T-helper 1 cell treated with Interleukin-12 subunit alpha and Interleukin-12 subunit beta and Interleukin-4 antibody, amounts not matched to agents 30 μg/mL and 1 μg/mL, for 36 hours (primary cell): Measurements from ENCODE around the gene CFAP92.

Experiments used
- H3K27ac Mint-ChIP-seq: one replicate; pipeline ENCODE4 v1.8.0; 2021; ENCODE audit warnings: mild to moderate bottlenecking, mixed read lengths
- H3K27me3 Mint-ChIP-seq: one replicate; pipeline ENCODE4 v1.8.0; 2021; ENCODE audit warnings: low read depth, mixed read lengths
- H3K36me3 Mint-ChIP-seq: one replicate; pipeline ENCODE4 v1.8.0; 2021; ENCODE audit warnings: low read depth, mixed read lengths
- H3K4me1 Mint-ChIP-seq: one replicate; pipeline ENCODE4 v1.8.0; 2021; ENCODE audit warnings: low read depth, mixed read lengths
- H3K4me3 Mint-ChIP-seq: one replicate; pipeline ENCODE4 v1.8.0; 2021; ENCODE audit warnings: mild to moderate bottlenecking, moderate library complexity, mixed read lengths
- H3K9me3 Mint-ChIP-seq: one replicate; pipeline ENCODE4 v1.8.0; 2021; ENCODE audit warnings: mixed read lengths

The CFAP92 gene

GRCh38 chr3:129032716-129033115 is 38.8 kb upstream of the CFAP92 start:
- Mint-ChIP-seq H3K4me1 (peaks cover 1% of the 10 kb centered on the region), H3K9me3 (no peaks in the 10 kb centered on the region), H3K4me3 (no peak overlapping the region), H3K27me3 (no peaks in the 10 kb centered on the region), H3K36me3 (no peaks in the 10 kb centered on the region), H3K27ac (no peak overlapping the region)

- H3K4me1 Mint-ChIP-seq, result peaks cover 4% of the 10 kb centered on the region
- H3K4me3 Mint-ChIP-seq, result no peak overlapping the region
- H3K27ac Mint-ChIP-seq, result no peak overlapping the region
- no peaks in the 10 kb centered on the region for H3K36me3 Mint-ChIP-seq
- no peaks in the 10 kb centered on the region for H3K27me3 Mint-ChIP-seq
- no peaks in the 10 kb centered on the region for H3K9me3 Mint-ChIP-seq
Measured at GRCh38 chr3:129031476-129032215, 37.8 kb upstream of the CFAP92 start.

- H3K36me3 Mint-ChIP-seq, result no peaks in the 10 kb centered on the region
- no peak overlapping the region for H3K4me3 Mint-ChIP-seq
- H3K4me1 Mint-ChIP-seq, result peaks cover 8% of the 10 kb centered on the region
- H3K9me3 Mint-ChIP-seq, result no peaks in the 10 kb centered on the region
- H3K27me3 Mint-ChIP-seq, result no peaks in the 10 kb centered on the region
- H3K27ac Mint-ChIP-seq, result no peak overlapping the region
Measured at GRCh38 chr3:129030611-129031010, 36.7 kb upstream of the CFAP92 start.

- Mint-ChIP-seq H3K27ac (no peak overlapping the region), H3K9me3 (no peaks in the 10 kb centered on the region), H3K4me1 (peaks cover 8% of the 10 kb centered on the region), H3K4me3 (peak overlapping the region; percentile 25), H3K36me3 (no peaks in the 10 kb centered on the region), H3K27me3 (peaks cover 5% of the 10 kb centered on the region)
Measured at GRCh38 chr3:129028866-129029265, 35.0 kb upstream of the CFAP92 start.

- Mint-ChIP-seq H3K4me3 (no peak overlapping the region), H3K9me3 (no peaks in the 10 kb centered on the region), H3K27me3 (peaks cover 5% of the 10 kb centered on the region), H3K4me1 (peaks cover 8% of the 10 kb centered on the region), H3K36me3 (no peaks in the 10 kb centered on the region), H3K27ac (no peak overlapping the region)
Measured at GRCh38 chr3:129027544-129027880, 33.6 kb upstream of the CFAP92 start.

- Mint-ChIP-seq H3K27ac (peak overlapping the region; percentile 90), H3K36me3 (no peaks in the 10 kb centered on the region), H3K4me3 (peak overlapping the region; percentile 79), H3K27me3 (peaks cover 5% of the 10 kb centered on the region), H3K4me1 (peaks cover 8% of the 10 kb centered on the region), H3K9me3 (no peaks in the 10 kb centered on the region)
Measured at GRCh38 chr3:129026728-129027543, 33.1 kb upstream of the CFAP92 start.

- H3K36me3 Mint-ChIP-seq, result no peaks in the 10 kb centered on the region
- H3K4me1 Mint-ChIP-seq, result peaks cover 8% of the 10 kb centered on the region
- peak overlapping the region; percentile 22 for H3K27ac Mint-ChIP-seq
- H3K9me3 Mint-ChIP-seq, result no peaks in the 10 kb centered on the region
- H3K4me3 Mint-ChIP-seq, result peak overlapping the region; percentile 79
- H3K27me3 Mint-ChIP-seq, result peaks cover 5% of the 10 kb centered on the region
Measured at GRCh38 chr3:129025691-129026435, 32.0 kb upstream of the CFAP92 start.

- Mint-ChIP-seq H3K4me3 (no peak overlapping the region), H3K36me3 (no peaks in the 10 kb centered on the region), H3K4me1 (peaks cover 7% of the 10 kb centered on the region), H3K27me3 (peaks cover 5% of the 10 kb centered on the region), H3K9me3 (no peaks in the 10 kb centered on the region), H3K27ac (peak overlapping the region; percentile 17)
Measured at GRCh38 chr3:129025108-129025507, 31.2 kb upstream of the CFAP92 start.

GRCh38 chr3:129023909-129024308 is 30.0 kb upstream of the CFAP92 start:
- Mint-ChIP-seq H3K4me3 (no peak overlapping the region), H3K27me3 (peaks cover 5% of the 10 kb centered on the region), H3K27ac (no peak overlapping the region), H3K36me3 (no peaks in the 10 kb centered on the region), H3K4me1 (peaks cover 7% of the 10 kb centered on the region), H3K9me3 (no peaks in the 10 kb centered on the region)

GRCh38 chr3:129023008-129023358 is 29.1 kb upstream of the CFAP92 start:
- Mint-ChIP-seq H3K9me3 (no peaks in the 10 kb centered on the region), H3K36me3 (no peaks in the 10 kb centered on the region), H3K27ac (no peak overlapping the region), H3K4me1 (peaks cover 7% of the 10 kb centered on the region), H3K27me3 (peaks cover 5% of the 10 kb centered on the region), H3K4me3 (no peak overlapping the region)

- no peaks in the 10 kb centered on the region for H3K36me3 Mint-ChIP-seq
- no peak overlapping the region for H3K4me3 Mint-ChIP-seq
- H3K4me1 Mint-ChIP-seq, result peaks cover 12% of the 10 kb centered on the region
- H3K9me3 Mint-ChIP-seq, result no peaks in the 10 kb centered on the region
- H3K27ac Mint-ChIP-seq, result no peak overlapping the region
- H3K27me3 Mint-ChIP-seq, result peaks cover 5% of the 10 kb centered on the region
Measured at GRCh38 chr3:129022114-129023007, 28.5 kb upstream of the CFAP92 start.

GRCh38 chr3:129021140-129021551 is 27.3 kb upstream of the CFAP92 start:
- Mint-ChIP-seq H3K9me3 (no peaks in the 10 kb centered on the region), H3K27me3 (peaks cover 5% of the 10 kb centered on the region), H3K4me3 (no peak overlapping the region), H3K27ac (no peak overlapping the region), H3K4me1 (peaks cover 15% of the 10 kb centered on the region), H3K36me3 (no peaks in the 10 kb centered on the region)

- Mint-ChIP-seq H3K36me3 (no peaks in the 10 kb centered on the region), H3K4me3 (no peak overlapping the region), H3K4me1 (peaks cover 19% of the 10 kb centered on the region), H3K27ac (no peak overlapping the region), H3K9me3 (no peaks in the 10 kb centered on the region), H3K27me3 (peaks cover 5% of the 10 kb centered on the region)
Measured at GRCh38 chr3:129020691-129021090, 26.8 kb upstream of the CFAP92 start.

- H3K4me3 Mint-ChIP-seq, result no peak overlapping the region
- H3K9me3 Mint-ChIP-seq, result no peaks in the 10 kb centered on the region
- peaks cover 29% of the 10 kb centered on the region for H3K4me1 Mint-ChIP-seq
- no peaks in the 10 kb centered on the region for H3K36me3 Mint-ChIP-seq
- no peak overlapping the region for H3K27ac Mint-ChIP-seq
- no peaks in the 10 kb centered on the region for H3K27me3 Mint-ChIP-seq
Measured at GRCh38 chr3:129019266-129019665, 25.4 kb upstream of the CFAP92 start.
